Measurements from ENCODE around the gene UBE2O. TPM values are rescaled to one million over a fixed set of nuclear protein-coding genes. Genes with fewer than 3 reads are reported as not detected.

Gene UBE2O
- total RNA-seq (2014; rRNA removed; shearing (Covaris generic)) (73.7 and 79.4 TPM in 2 replicates), polyA plus RNA-seq (2016; fragmentation: Nextera tagmentation; extraction: Ambion mirVana) (30.4 and 30.9 TPM in 2 replicates)
- long read RNA-seq, partial matches to known transcripts, result 2 of 3 reads
- long read RNA-seq, other reads (novel, unspliced or antisense), result 1 of 3 reads

- peaks cover 49% of the 10 kb centered on the region for H3K79me2 ChIP-seq (replicated peaks; ENCODE audit: insufficient read depth)
- H3K4me3 ChIP-seq, result peak within 1 kb of the TSS; percentile 97
- Mint-ChIP-seq H3K9me3 (peaks cover 3% of the 10 kb centered on the region; the same call in 1 of the 3 replicates), H3K27ac (no peak within 1 kb of the TSS; the same call in 1 of the 2 replicates), H3K27me3 (ENCODE audit: insufficient read depth, low read depth, poor library complexity) (peaks cover 14% of the 10 kb centered on the region), H3K4me1 (peaks cover 34% of the 10 kb centered on the region), H3K4me3 (peak within 1 kb of the TSS; percentile 96), H3K36me3 (ENCODE audit: low read depth) (no peaks in the 10 kb centered on the region)
- H3F3A ChIP-seq (replicated peaks; ENCODE audit: low read depth), result peaks cover 12% of the 10 kb centered on the region
- TF ChIP-seq CTCF (conservative IDR thresholded peaks at IDR 0.05; ENCODE audit: low read depth in 2 of 2) (peak in 1 of 2 experiments; percentile 65; a peak in 2 of 4 replicates), NANOG (IDR thresholded peaks at IDR 0.05; ENCODE audit: borderline replicate concordance) (no peak), CREB1 (CRISPR knock-in tag; IDR thresholded peaks at IDR 0.05; ENCODE audit: low read depth) (peak; percentile 92), POLR2AphosphoS5 (IDR thresholded peaks at IDR 0.05; ENCODE audit: low read depth) (peak; percentile 60; the same call in 1 of the 2 replicates), ZNF462 (CRISPR knock-in tag; IDR thresholded peaks at IDR 0.05) (no peak), ZNF114 (CRISPR knock-in tag; IDR thresholded peaks at IDR 0.05) (no peak)
- no peaks in the 10 kb centered on the region for H3K27me3 ChIP-seq (ENCODE audit: insufficient read depth)
- no peaks in the 10 kb centered on the region for H3K9me2 ChIP-seq (ENCODE audit: insufficient read depth)
- ATAC-seq (peak; percentile 77), DNase-seq (ENCODE audit: low spot score) (peak; percentile 99)
- H3K27ac ChIP-seq (ENCODE audit: low read depth), result no peak within 1 kb of the TSS
- peak within 1 kb of the TSS; percentile 90 for H3K4me2 ChIP-seq
- H3K36me3 ChIP-seq (ENCODE audit: insufficient read depth), result no peaks in the 10 kb centered on the region
- 0 out of 2 replicates have a peak within 1 kb of the TSS, but pooled peaks have one; percentile 76 for H2AFZ ChIP-seq
- peaks cover 38% of the 10 kb centered on the region for H3K4me1 ChIP-seq (ENCODE audit: insufficient read depth)
- peaks cover 34% of the 10 kb centered on the region for H4K20me1 ChIP-seq (replicated peaks; ENCODE audit: insufficient read depth)
These were observed at the start of gene UBE2O for GRCh38 chr17:76452660-76453430. UBE2O (minus strand) TSS chr17:76453152; CDS start chr17:76453141, 11 bp downstream.

All from GM23338 (cell line).